GM19468 (cell line): ENCODE results near the gene NGFR.
"Not testable (repeated sequence)": the region's sequence is repeated elsewhere in the genome, so short reads cannot be mapped to it uniquely, and the experiment has no call there.

Experiments used
- ATAC-seq: cut with Tn5 transposase; IDR thresholded peaks from one replicate; pipeline ENCODE4 v1.9.1; 2021; ENCODE audit warnings: mild to moderate bottlenecking, moderate library complexity, moderate number of reproducible peaks; ENCODE audit not compliant: unreplicated experiment; ENCODE audit errors: extremely low read depth

The NGFR gene

DNA sequence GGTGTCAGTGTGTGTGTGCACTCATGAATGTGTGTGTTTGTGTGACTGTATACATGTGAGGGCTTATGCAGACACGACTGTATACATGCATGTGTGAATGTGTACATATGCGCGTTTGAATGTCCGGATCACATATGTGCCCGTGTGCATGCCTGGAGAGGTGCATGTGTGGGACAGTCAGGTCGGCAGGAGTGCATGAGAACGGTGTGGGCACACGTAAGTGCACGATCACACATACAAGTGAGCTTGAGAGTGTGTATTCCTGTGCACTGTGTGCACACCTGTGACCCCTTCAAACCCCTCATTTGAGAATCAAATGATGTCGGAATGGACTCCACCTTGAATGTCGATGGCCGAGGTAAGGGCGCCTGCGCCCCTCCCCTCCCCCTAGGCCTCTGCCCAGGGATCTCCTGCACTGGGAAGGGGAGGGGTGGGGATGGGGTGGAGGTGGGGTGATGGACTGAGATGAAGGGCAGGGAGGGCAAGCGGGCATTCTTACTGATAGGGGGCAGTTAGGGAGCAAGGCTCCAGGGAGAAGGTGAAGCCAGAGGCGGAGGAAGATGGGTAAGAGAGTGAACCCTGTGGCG lies 601 bp upstream of the NGFR start:
- no peak for ATAC-seq

DNA sequence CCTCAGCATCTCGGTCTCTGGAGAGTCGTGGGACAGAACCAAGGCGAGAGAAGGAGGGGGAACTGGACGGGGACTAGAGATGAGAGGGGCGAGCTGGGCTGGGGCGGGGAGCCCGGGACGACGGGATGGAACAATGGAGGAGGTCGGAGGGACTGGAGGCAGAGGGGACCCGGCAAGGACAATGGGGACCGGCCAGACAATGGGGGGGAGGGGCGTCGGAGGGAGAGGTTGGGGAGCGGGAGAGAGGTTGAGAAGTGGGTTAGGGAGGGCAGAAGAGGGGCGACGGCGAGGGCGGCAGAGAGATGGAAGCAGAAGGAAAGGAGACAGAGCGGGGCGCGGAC lies 719 bp downstream of the NGFR start:
- ATAC-seq: no peak

DNA sequence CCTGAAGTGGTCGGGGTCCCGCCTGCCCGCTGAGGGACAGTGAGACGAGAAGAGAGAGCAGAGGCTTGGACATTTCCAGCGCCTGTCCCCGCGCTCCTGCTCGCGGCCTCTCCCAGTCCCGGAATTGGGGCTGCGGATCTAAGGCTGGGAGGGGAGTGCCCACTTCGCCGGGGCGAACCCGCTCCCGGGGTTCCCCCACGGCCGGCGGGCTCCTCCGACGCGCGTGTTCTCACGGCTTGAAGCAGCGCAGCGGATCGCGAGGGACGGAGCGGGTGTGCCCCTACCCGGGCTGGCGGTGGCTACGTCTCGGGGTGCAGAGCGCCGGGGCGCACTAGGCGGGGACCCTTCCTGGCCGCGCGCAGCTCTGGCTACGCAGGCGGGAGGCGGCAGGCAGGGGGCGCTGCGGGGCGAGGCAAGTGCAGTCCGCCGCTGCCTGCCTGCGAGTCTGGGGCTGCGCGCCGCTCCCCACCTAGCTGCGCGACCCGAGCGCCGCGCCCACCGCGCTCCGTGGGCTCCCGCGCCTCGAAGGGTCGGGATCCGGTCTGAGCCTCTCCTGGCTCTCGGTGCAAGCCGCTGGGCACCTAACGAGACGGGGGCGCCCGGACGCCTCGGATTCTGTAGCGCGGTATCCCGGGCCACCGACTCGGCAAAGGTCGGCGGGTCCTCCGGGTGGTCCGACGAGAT lies 1.2 kb downstream of the NGFR start:
- ATAC-seq: no peak

DNA sequence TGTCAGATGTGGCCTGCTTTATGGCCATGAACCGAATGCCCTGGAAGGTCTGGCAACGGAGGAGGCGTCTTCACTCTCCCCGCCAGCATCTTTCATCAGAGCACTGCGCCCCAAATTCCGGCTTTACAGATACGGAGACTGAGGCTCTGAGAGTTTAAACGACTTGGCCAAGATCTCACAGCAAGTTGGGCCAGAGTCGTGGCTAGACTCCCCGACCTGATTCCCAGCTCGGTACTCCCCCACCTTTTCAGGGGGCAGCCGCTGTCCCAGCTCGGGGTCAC lies 1.7 kb downstream of the NGFR start:
- no peak for ATAC-seq

DNA sequence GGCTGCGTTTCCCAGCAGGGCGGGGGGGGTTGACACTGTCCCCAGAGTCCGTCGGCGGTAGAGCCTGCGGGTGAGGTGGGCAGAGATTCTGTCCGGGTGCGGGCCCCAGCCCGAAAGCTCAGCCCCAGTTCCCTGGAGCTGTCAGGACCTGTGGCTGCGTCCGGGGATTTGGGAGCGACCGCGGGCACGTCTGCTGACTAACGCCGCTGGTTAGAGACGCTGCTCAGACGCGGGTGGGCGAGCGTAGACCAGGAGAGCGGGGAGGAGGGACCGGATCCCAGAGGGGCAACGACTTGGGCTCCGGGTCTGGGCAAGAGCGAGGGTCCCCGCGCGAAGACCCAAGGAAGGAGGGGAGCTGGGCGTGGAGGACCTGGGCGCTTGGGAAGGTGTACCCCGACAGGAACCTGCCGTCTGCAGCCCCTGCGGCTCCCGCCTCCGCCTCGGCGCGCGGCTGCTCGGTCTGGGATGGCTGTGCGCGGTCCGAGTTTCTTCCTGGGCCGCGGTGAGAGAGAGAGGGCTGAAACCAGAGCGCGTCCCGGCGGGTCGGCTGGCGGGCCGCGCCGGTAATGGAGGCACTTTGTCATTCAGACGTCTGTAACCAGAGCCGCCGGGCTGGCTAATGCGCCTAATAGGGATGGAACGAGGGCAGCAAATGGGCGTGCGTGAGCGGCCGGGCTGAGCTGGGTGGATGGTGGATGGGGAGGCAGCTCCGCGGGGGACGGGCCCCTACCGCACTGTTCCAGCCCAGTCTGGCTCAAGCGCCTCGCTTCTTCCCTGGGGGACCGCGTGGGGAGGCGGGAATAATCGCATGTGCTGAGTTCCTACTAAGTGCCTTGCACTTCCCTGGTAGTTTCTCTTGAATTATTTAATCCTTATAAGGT lies 2.3 kb downstream of the NGFR start:
- no peak for ATAC-seq

DNA sequence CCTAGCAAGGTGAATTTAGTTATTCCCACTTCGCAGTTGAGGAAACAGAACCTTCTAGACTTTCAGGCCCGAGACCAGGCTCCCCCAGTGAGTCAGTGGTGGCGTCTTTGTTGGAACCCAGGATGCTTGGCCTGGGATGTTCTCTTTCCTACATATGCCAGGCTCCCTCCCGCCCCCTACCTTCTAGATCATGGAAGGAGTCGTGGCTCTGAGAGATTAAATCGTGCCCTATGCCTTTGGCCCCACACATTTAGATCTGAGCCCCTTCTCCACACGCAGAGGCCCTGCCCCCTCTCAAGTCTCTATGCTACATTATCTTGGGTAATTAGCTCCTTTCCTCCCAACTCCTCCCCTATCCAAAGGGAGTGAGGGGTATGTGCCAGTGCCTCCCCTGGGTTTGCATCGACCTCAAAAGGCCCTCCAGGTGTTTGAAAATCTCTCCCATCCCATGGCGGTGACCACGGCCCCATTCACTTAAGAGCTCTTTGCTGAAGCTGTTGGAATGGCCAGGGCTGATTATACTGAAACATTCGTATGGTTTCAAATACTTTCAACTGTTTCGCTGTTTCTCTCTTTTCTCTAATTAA lies 3.0 kb downstream of the NGFR start:
- ATAC-seq: no peak

DNA sequence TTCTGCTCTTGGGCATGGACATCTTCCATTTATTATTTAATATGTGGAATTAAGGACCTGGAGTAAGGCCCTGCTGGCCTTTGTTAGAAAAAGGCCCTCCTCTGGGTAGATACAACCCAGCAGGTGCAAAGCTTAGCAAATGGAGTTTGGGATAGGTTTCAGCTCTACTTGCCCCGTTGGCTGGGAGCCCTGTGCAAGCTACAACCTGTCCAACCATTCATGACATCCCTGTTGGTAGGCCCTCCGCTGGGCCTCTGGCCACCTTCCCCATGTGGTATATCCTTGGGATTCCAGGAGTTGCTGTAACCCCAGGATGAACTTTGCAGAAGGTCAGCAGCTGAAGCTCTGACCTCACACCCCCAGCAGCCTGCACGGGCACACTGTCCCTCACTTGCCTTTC lies 6.4 kb downstream of the NGFR start:
- no peak for ATAC-seq

DNA sequence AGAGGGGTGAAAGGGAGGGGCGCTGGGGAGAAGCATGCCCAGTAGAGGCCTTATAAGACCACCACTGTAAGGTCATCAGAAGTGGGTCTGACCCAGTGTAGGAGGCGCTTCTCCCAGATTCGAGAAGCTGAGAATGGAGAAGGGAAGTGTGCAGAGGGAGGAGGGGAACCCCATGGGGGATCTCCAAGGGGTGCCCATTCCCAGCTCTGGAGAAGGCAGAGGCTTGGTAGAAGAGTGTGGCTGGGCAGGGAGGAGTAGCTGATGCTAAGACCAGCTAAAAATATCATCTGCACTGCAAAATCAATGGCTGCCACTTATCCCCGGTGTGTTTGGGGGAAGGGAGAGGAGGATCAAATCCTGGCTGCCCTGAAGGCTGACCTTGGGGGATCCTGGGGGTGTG lies 7.2 kb downstream of the NGFR start:
- no peak for ATAC-seq

DNA sequence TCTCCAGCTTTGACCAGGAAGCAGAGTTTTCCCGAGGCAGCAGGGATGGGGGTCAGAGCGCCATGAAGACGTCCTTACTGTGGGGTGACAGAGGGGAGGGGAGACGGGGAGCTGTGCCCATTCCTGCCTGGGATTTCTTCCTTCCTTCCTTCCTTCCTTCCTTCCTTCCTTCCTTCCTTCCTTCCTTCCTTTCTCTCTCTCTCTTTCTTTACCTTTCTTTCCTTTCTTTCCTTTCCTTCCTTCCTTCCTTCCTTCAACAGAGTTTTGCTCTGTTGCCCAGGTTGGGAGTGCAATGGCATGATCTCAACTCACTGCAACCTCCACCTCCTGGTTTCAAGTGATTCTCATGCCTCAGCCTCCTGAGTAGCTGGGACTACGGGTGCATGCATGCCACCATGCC lies 7.6 kb downstream of the NGFR start:
- not testable (repeated sequence) for ATAC-seq

DNA sequence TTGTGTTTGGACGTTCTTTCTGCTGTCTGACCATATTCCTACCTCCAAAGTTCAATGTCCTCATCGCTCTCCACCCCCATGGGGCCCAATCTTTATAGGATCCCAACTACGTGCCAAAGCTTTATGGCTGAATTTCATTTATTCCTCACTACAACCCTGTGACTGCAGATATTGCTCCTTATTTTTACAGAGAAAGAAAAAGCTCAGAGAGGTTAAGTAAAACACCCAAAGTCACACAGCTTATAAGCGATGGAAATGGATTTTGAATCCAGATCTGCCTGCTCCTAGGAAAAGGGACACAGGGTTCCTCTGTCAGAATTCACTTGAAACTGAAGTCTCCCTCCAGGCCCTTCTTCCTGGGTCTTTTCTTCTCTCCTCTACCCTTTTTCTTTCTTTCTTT lies 9.3 kb downstream of the NGFR start:
- ATAC-seq: no peak

DNA sequence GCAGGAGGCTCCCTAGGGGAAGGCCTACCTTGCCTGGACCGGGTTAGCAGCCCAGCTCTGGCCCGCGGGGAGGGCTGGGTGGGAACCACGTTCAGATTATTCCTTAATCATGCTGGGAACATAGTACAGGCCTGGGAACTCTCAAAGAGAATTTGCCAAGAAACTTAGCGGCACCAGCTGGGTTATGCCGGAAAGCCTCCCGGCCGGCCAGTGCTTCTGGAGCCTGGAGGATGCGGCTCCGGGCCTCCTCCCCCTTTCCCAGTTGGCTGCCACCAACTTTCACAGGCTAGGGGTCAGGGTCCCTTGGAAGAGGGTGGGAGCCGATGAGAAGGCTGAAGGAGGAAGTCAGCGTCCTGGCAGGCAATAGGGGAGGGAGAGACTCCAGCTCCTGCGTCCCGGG lies 10.8 kb downstream of the NGFR start:
- ATAC-seq: no peak

DNA sequence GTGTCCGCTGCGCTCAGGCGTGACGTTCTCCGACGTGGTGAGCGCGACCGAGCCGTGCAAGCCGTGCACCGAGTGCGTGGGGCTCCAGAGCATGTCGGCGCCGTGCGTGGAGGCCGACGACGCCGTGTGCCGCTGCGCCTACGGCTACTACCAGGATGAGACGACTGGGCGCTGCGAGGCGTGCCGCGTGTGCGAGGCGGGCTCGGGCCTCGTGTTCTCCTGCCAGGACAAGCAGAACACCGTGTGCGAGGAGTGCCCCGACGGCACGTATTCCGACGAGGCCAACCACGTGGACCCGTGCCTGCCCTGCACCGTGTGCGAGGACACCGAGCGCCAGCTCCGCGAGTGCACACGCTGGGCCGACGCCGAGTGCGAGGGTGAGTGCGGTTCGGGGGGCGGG lies 11.2 kb downstream of the NGFR start:
- ATAC-seq: no peak

DNA sequence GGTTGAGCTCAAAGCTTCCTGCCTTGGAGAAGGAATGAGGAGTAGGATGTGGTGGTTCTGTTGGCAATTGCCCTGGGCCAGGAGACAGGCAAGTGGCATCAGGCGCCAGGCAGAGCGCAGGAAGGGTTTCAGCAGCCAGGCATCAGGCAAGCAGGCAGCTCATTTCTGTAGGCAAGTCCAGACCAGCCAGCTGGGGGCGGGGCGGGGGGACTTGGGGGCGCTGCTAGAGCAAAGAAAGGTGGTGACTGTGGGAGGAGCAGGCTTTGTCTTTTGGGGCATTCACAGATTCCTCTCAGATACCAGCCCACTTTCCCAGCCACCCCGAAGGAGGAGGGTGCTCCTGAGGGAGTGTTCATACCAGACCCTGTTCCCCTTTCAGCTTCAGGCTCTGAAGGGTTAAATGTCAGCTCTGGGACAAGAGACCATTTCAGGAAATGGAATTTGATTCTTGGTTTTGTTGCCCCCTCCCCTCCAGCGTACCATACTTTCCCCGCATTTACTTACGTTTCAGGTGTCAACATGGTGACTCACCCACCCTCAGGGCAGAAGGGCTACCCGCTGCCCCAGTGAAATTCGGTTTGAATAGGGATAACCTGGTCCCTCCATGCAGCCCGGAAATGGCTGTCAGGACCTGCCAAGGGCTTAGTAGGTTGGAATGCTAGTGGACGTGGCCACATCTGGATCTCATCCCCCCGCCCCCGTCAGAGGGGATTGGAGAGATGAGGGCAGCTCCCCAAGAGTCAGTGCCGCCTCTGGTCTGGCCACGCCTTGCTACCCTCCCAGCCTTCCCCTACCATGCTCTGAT lies 13.2 kb downstream of the NGFR start:
- no peak for ATAC-seq

DNA sequence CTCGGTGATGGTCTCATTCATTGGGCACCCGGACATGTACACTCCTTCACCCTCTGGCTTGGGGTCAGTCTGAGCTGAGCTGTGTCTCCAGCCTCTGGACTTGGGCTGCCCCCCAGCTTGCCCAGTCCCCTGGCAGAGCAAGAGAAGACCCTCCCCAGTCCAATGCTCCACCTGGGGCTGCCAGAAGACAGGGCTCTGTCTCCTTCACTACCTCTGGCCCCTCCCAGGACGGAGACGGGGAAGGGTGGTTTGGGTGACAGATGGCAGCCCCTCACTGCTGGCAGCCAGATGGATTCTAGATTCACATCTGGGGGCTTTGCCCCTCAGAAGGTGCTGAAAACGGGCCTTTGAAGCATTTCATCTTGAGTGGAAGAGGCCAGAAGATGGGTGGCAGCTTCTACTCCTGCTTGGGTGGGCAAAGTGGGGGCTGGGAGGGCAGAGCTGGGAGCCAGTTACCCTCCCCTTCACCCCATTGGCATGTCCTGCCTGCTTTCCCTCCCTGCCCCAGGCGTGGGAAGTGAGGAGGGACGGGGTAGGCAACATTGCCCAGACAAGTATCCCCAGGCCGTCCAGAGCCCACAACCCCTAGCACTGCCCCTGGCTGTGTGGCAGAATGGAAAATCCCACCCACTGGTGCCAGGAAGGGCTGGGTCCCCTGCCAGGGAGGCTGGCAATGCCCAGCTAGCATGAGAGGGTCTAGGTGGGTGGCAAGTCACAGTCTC lies 13.9 kb downstream of the NGFR start:
- ATAC-seq: no peak

DNA sequence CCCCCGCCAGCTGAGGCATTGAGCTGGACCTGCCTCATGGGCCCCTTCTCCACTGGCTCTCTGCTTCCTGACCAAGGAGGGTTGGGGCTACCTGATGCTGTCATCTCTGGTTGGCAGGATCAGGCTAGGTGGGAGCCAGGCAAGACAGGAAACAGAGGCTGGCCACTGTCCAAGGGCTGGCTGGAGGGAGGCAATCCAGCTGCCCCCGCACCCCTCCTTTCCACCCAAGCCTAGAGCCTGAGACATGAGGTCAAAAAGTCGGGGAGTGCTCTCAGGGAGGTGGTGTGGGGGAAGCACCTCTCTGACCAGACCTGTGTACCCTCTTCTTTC lies 14.5 kb downstream of the NGFR start:
- ATAC-seq: no peak

DNA sequence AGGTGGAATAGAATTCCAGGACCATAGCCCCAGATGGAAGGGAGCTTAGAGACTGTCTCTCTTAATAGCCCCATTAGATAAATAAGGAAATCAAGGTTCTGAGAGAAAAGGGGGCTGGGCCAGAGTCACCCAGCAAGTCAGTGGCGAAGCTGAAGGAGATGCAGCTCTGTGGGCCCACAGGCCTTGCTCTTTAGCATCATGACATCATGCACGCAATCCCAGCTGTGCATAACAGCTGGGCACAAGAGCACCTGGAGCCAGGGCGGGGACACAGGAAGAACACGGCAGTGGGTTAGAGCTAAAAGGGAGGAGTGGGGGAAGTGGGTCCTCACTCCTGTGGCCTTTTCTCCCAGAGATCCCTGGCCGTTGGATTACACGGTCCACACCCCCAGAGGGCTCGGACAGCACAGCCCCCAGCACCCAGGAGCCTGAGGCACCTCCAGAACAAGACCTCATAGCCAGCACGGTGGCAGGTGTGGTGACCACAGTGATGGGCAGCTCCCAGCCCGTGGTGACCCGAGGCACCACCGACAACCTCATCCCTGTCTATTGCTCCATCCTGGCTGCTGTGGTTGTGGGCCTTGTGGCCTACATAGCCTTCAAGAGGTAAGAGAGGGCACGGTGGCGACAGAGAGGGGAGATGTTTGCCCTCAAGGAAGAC lies 15.1 kb downstream of the NGFR start:
- no peak for ATAC-seq

DNA sequence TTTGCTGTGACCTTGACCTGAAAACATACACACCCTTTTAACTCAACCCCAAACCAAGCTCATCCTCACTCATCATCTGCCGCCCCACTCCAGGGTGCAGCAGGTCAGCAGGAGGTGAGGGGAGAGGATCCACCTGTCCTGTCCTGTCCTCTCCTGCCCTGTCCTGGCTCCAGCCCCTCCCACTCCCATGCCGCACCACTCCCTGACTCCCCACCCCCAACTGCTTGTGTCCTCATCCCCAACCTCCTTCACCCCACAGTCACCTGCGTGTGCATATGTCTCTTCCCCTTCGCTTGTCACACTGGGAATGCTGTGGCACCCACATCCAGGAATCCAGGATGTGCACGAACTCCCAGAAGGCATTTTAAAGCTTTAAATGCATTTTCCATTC lies 15.6 kb downstream of the NGFR start:
- ATAC-seq: no peak

DNA sequence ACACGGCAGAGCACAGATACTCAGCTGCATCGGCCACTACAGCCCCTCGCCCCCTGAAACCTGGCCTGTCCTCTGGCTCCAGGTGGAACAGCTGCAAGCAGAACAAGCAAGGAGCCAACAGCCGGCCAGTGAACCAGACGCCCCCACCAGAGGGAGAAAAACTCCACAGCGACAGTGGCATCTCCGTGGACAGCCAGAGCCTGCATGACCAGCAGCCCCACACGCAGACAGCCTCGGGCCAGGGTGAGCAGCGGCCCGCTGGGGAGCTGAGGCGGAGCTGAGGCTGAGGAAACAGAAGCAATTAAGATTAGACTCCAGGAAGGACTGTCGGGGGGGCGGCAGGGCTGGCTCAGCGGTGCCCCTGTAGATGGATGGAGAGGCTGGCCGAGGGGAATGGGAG lies 16.7 kb downstream of the NGFR start:
- no peak for ATAC-seq

DNA sequence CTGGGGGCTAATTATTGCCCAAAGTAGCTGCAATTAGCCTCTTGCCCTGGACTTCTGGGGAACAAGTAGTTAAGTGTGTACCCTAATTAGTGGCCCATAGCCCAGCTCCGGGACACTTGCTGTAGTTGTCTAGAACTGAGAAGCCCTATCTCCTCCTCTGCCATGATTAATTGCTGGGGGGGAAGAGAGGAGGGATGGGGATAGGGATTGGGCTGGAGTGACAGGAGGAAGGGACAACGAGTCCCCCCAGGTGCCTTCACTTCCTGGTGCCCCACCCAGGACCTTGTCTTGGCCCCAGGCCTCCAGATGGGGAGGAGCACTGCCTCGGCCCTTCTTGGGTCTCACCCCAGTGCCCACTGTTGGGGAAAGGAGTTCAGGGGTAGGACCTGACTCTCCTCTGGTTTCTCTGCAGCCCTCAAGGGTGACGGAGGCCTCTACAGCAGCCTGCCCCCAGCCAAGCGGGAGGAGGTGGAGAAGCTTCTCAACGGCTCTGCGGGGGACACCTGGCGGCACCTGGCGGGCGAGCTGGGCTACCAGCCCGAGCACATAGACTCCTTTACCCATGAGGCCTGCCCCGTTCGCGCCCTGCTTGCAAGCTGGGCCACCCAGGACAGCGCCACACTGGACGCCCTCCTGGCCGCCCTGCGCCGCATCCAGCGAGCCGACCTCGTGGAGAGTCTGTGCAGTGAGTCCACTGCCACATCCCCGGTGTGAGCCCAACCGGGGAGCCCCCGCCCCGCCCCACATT lies 17.4 kb downstream of the NGFR start:
- ATAC-seq: no peak
